ENCODE measurements around the gene RERG. TPM values are rescaled to one million over a fixed set of nuclear protein-coding genes. Genes with fewer than 3 reads are reported as not detected.

The RERG gene
- total RNA-seq, 2 experiments from 2014 or later, result not detected

DNA sequence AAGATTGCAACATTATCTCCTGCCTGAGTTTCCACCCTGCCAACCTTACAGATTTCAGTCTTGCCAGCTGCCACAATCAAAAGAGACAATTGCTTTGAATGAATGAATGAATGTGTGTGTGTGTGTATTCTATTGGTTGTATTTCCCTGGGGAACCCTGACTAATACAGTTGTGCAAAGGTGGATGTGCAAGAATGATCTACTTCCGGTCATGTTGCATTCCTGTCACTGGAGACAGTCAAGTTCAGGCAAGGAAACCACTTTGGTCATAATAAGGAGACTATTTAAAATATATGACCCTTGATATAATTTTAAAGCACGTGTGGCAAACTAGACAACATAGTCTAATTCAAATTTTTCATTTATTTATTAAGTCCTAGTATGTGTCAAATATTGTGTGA, 13.1 kb downstream of the RERG start:
- no peak for TF ChIP-seq EZH2phosphoT487 (IDR thresholded peaks at IDR 0.05; ENCODE audit: borderline replicate concordance, low read depth, low read length)
- TF ChIP-seq, protein P1, sequence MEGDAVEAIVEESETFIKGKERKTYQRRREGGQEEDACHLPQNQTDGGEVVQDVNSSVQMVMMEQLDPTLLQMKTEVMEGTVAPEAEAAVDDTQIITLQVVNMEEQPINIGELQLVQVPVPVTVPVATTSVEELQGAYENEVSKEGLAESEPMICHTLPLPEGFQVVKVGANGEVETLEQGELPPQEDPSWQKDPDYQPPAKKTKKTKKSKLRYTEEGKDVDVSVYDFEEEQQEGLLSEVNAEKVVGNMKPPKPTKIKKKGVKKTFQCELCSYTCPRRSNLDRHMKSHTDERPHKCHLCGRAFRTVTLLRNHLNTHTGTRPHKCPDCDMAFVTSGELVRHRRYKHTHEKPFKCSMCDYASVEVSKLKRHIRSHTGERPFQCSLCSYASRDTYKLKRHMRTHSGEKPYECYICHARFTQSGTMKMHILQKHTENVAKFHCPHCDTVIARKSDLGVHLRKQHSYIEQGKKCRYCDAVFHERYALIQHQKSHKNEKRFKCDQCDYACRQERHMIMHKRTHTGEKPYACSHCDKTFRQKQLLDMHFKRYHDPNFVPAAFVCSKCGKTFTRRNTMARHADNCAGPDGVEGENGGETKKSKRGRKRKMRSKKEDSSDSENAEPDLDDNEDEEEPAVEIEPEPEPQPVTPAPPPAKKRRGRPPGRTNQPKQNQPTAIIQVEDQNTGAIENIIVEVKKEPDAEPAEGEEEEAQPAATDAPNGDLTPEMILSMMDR (conservative IDR thresholded peaks at IDR 0.05; ENCODE audit: low read length), result no peak
- Histone ChIP-seq H3K36me3 (ENCODE audit: insufficient read depth, low read length) (no peaks in the 10 kb centered on the region), H3K9me2 (ENCODE audit: insufficient read depth, low read length) (no peaks in the 10 kb centered on the region), H3K4me1 (ENCODE audit: insufficient read depth, low read length, poor library complexity, severe bottlenecking) (no peaks in the 10 kb centered on the region), H3K27ac (ENCODE audit: low read depth, low read length, poor library complexity, severe bottlenecking) (no peak overlapping the region), H3K4me3 (ENCODE audit: low read depth, low read length, poor library complexity, severe bottlenecking) (no peak overlapping the region), H3K9me3 (ENCODE audit: low read length) (0 out of 2 replicates have a peak, but pooled peaks cover 8% of the 10 kb centered on the region), H3K79me2 (ENCODE audit: insufficient read depth, low read depth, low read length) (no peaks in the 10 kb centered on the region), H3K4me2 (ENCODE audit: low read length) (no peak overlapping the region), H4K20me1 (ENCODE audit: insufficient read depth, low read length) (no peaks in the 10 kb centered on the region), H2AFZ (ENCODE audit: low read length) (no peak overlapping the region)
- CTCF ChIA-PET (ENCODE audit: unreplicated experiment), result no interaction called here
- no peak for DNase-seq (ENCODE audit: low spot score)
- POLR2A ChIA-PET, result no interaction called here
- BruUV-seq (replicated peaks), result no TSS peak
- intact Hi-C loops (cut with micrococcal nuclease; ENCODE audit: unreplicated experiment), result loop anchor here (5.0 kb wide), 1 partner anchor 56 kb away; no protein-coding TSS in a partner anchor

DNA sequence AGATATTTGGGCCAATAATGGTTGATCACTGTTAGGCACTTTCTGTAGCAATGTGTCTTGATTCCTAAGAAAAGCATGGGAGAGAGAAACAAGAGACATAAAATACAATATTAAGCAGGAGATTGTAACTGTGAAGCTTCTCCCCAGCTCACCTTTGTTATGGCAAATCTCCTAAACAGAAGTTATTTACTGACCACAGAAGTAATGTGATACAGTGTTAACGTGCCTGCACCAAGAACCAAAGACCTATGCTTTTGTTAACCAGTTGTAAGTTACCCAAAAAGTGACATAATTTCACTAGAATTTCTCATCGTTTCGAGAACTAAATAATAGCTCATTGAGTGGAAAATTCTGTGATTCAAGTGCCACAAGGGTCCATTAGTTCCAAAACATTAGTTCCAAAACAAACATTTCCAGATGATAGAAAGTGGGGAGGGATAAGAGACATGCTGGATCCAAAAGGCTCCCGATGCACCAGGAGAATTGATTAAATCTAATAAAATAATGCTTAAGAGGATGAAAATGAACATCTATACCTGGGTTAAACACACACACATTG, 14.3 kb downstream of the RERG start:
- no peak for TF ChIP-seq EZH2phosphoT487 (IDR thresholded peaks at IDR 0.05; ENCODE audit: borderline replicate concordance, low read depth, low read length)
- TF ChIP-seq, protein P1 (conservative IDR thresholded peaks at IDR 0.05; ENCODE audit: low read length), result no peak
- ChIA-PET CTCF (ENCODE audit: unreplicated experiment) (no interaction called here), POLR2A (interaction anchor here (0.6 kb wide), 1 partner anchor 20 kb away, joined by 4 read pairs; no protein-coding TSS in a partner anchor)
- no peak overlapping the region for H3K4me3 ChIP-seq (ENCODE audit: low read depth, low read length, poor library complexity, severe bottlenecking)
- no peaks in the 10 kb centered on the region for H3K79me2 ChIP-seq (ENCODE audit: insufficient read depth, low read depth, low read length)
- 0 out of 2 replicates have a peak, but pooled peaks cover 8% of the 10 kb centered on the region for H3K9me3 ChIP-seq (ENCODE audit: low read length)
- no peak overlapping the region for H3K27ac ChIP-seq (ENCODE audit: low read depth, low read length, poor library complexity, severe bottlenecking)
- intact Hi-C loops (cut with micrococcal nuclease; ENCODE audit: unreplicated experiment), result loop anchor here (5.0 kb wide), 1 partner anchor 55 kb away; no protein-coding TSS in a partner anchor
- no peak for DNase-seq (ENCODE audit: low spot score)
- no peaks in the 10 kb centered on the region for H3K9me2 ChIP-seq (ENCODE audit: insufficient read depth, low read length)
- H2AFZ ChIP-seq (ENCODE audit: low read length), result no peak overlapping the region
- no peaks in the 10 kb centered on the region for H3K36me3 ChIP-seq (ENCODE audit: insufficient read depth, low read length)
- no TSS peak for BruUV-seq (replicated peaks)
- no peaks in the 10 kb centered on the region for H3K4me1 ChIP-seq (ENCODE audit: insufficient read depth, low read length, poor library complexity, severe bottlenecking)
- H3K4me2 ChIP-seq (ENCODE audit: low read length), result no peak overlapping the region
- H4K20me1 ChIP-seq (ENCODE audit: insufficient read depth, low read length), result no peaks in the 10 kb centered on the region

DNA sequence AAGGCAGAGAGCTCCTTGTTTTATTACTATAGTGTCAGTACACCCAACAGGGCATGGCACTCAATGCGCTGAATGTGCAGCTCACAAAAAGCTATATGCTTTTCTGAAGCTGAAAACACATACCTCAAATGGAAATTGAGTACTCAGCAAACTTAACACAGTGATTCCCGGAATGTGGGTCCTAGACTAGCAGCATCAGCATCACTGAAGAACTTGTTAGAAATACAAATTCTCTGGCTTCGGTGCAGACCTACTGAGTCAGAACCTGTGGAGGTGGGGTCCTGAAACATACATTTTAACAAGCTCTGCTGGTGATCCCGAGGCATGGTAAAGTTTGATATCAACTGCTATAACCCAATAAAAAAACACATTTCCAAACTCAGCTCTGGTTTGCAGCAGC, 14.9 kb downstream of the RERG start:
- POLR2A ChIA-PET, result interaction anchor here (0.6 to 1.3 kb wide), 2 partner anchors 19 to 49 kb away, joined by 3 to 4 read pairs; no protein-coding TSS in a partner anchor
- no TSS peak for BruUV-seq (replicated peaks)

More for the DNA sequence above, 14.9 kb downstream of the RERG start:
- Histone ChIP-seq H3K4me2 (ENCODE audit: low read length) (no peak overlapping the region), H3K9me3 (ENCODE audit: low read length) (0 out of 2 replicates have a peak, but pooled peaks cover 8% of the 10 kb centered on the region), H4K20me1 (ENCODE audit: insufficient read depth, low read length) (no peaks in the 10 kb centered on the region), H3K9me2 (ENCODE audit: insufficient read depth, low read length) (no peaks in the 10 kb centered on the region), H3K27ac (ENCODE audit: low read depth, low read length, poor library complexity, severe bottlenecking) (no peak overlapping the region), H3K4me1 (ENCODE audit: insufficient read depth, low read length, poor library complexity, severe bottlenecking) (no peaks in the 10 kb centered on the region), H3K4me3 (ENCODE audit: low read depth, low read length, poor library complexity, severe bottlenecking) (no peak overlapping the region), H2AFZ (ENCODE audit: low read length) (no peak overlapping the region), H3K79me2 (ENCODE audit: insufficient read depth, low read depth, low read length) (no peaks in the 10 kb centered on the region), H3K36me3 (ENCODE audit: insufficient read depth, low read length) (no peaks in the 10 kb centered on the region)
- intact Hi-C loops (cut with micrococcal nuclease; ENCODE audit: unreplicated experiment), result loop anchor here (5.0 kb wide), 1 partner anchor 54 kb away; no protein-coding TSS in a partner anchor
- DNase-seq (ENCODE audit: low spot score), result no peak
- CTCF ChIA-PET (ENCODE audit: unreplicated experiment), result no interaction called here
- TF ChIP-seq, protein P1 (conservative IDR thresholded peaks at IDR 0.05; ENCODE audit: low read length), result no peak
- no peak for TF ChIP-seq EZH2phosphoT487 (IDR thresholded peaks at IDR 0.05; ENCODE audit: borderline replicate concordance, low read depth, low read length)

All from OCI-LY7 (cell line).